COLO829 (cell line): ENCODE data around the gene RPS6KB2.
A peak's percentile ranks its signal among the peaks of the same experiment; 100 is the strongest.
"Not testable (repeated sequence)": the region's sequence is repeated elsewhere in the genome, so short reads cannot be mapped to it uniquely, and the experiment has no call there.

Source experiments
- DNase-seq: peaks from one replicate; pipeline ENCODE4 v3.0.0; 2012; ENCODE audit warnings: low spot score

RPS6KB2 gene

GRCh38 chr11:67410984-67411784 is 17.1 kb upstream of the RPS6KB2 start:
- no peak for DNase-seq

- no peak for DNase-seq
These were observed 16.5 kb upstream of the RPS6KB2 start for GRCh38 chr11:67411785-67412152.

- DNase-seq = no peak
These were observed 15.7 kb upstream of the RPS6KB2 start for GRCh38 chr11:67412495-67413179.

GRCh38 chr11:67413266-67413849 is 14.9 kb upstream of the RPS6KB2 start:
- DNase-seq = no peak

- DNase-seq = no peak
These were observed 12.6 kb upstream of the RPS6KB2 start, which contains the start of gene CARNS1 for GRCh38 chr11:67415501-67416304. TSS of gene CARNS1 (plus strand) at chr11:67415678. CDS start at chr11:67416200, 522 bp downstream.

GRCh38 chr11:67416416-67417335 is 11.6 kb upstream of the RPS6KB2 start:
- no peak for DNase-seq

GRCh38 chr11:67417425-67417824 is 10.9 kb upstream of the RPS6KB2 start:
- DNase-seq = no peak

GRCh38 chr11:67418476-67419281 is 9.6 kb upstream of the RPS6KB2 start:
- no peak for DNase-seq

GRCh38 chr11:67419325-67420049 is 8.8 kb upstream of the RPS6KB2 start:
- no peak for DNase-seq

- no peak for DNase-seq
These were observed 8.1 kb upstream of the RPS6KB2 start for GRCh38 chr11:67420147-67420645.

GRCh38 chr11:67420646-67421429 is 7.5 kb upstream of the RPS6KB2 start:
- DNase-seq = peak; percentile 92

GRCh38 chr11:67421430-67422031 is 6.8 kb upstream of the RPS6KB2 start:
- no peak for DNase-seq

- DNase-seq = no peak
These were observed 5.4 kb upstream of the RPS6KB2 start for GRCh38 chr11:67422891-67423290.

GRCh38 chr11:67423466-67423865 is 4.8 kb upstream of the RPS6KB2 start:
- DNase-seq = no peak

GRCh38 chr11:67423891-67424613 is 4.2 kb upstream of the RPS6KB2 start:
- DNase-seq = no peak

GRCh38 chr11:67427364-67427859 is 882 bp upstream of the RPS6KB2 start:
- not testable (repeated sequence) for DNase-seq

GRCh38 chr11:67429038-67429668 is 859 bp downstream of the RPS6KB2 start:
- no peak for DNase-seq
